H1 (cell line): ENCODE data around the gene POLR1B. TPM values are rescaled to one million over a fixed set of nuclear protein-coding genes. Genes with fewer than 3 reads are reported as not detected.

ENCODE experiments used
- CTCF ChIA-PET: fragments of 300-600 bp; sonication (Branson Sonifier 250); formaldehyde crosslinking; loops from one replicate; lab custom pipeline; 2021; ENCODE audit not compliant: partially characterized antibody; lab: Charles Lee
- POLR2A ChIA-PET: fragments of 300-600 bp; sonication (Branson Sonifier 250); formaldehyde crosslinking; loops from one replicate; lab custom pipeline; 2021; ENCODE audit warnings: inconsistent platforms; ENCODE audit not compliant: partially characterized antibody; lab: Charles Lee
- DNase-seq, 2 experiments: peaks; one replicate each; pipeline versions ENCODE4 v3.0.0 to v3.0.0-alpha.2; 2010 to 2022; ENCODE audit warnings: low spot score in 2 of 2, low read depth in 1 of 2, mixed read lengths in 1 of 2
- FAIRE-seq: peaks from 2 replicates; lab custom pipeline; 2011; peaks lifted over from hg19 to GRCh38; lab: Jason Lieb, UNC
- H2AFZ ChIP-seq: 2 replicates; pipeline ENCODE4 v1.8.1; 2012; ENCODE audit warnings: low read length, inconsistent platforms
- H2AK5ac ChIP-seq: 2 replicates; pipeline ENCODE4 v1.6.1; 2013; ENCODE audit warnings: low read depth, low read length
- H2BK120ac ChIP-seq: replicated peaks from 2 replicates; pipeline ENCODE3; 2013; ENCODE audit warnings: low read depth, low read length, inconsistent platforms
- H2BK12ac ChIP-seq: 2 replicates; pipeline ENCODE4 v1.6.1; 2013; ENCODE audit warnings: low read depth, low read length
- H2BK15ac ChIP-seq: 2 replicates; pipeline ENCODE4 v1.6.1; 2013; ENCODE audit warnings: low read length
- H2BK20ac ChIP-seq: 2 replicates; pipeline ENCODE4 v1.6.1; 2013; ENCODE audit warnings: low read length
- H2BK5ac ChIP-seq: 2 replicates; pipeline ENCODE4 v1.6.1; 2013; ENCODE audit warnings: low read depth, low read length
- H3K14ac ChIP-seq: 2 replicates; pipeline ENCODE4 v1.6.1; 2013; ENCODE audit warnings: inconsistent platforms; ENCODE audit not compliant: insufficient read length
- H3K18ac ChIP-seq: 2 replicates; pipeline ENCODE4 v1.6.1; 2013; ENCODE audit warnings: low read length; ENCODE audit errors: extremely low read depth
- H3K23ac ChIP-seq: 2 replicates; pipeline ENCODE4 v1.6.1; 2013; ENCODE audit warnings: inconsistent platforms; ENCODE audit not compliant: insufficient read length
- H3K23me2 ChIP-seq: 2 replicates; pipeline ENCODE4 v1.6.1; 2013; ENCODE audit warnings: low read depth, low read length
- H3K27ac ChIP-seq: 2 replicates; pipeline ENCODE4 v1.6.1; 2011; ENCODE audit warnings: low read depth, low read length, inconsistent platforms
- H3K27me3 ChIP-seq, 4 experiments: replicated peaks in 1 of 4; 1 replicate in 1 of 4; 2 replicates in 3 of 4; pipeline versions ENCODE4 v1.6.1 to v1.8.1; 2011 to 2013; ENCODE audit warnings: low read length in 3 of 4, mild to moderate bottlenecking in 3 of 4, inconsistent platforms in 2 of 4, mixed read lengths in 2 of 4, moderate library complexity in 1 of 4; ENCODE audit not compliant: control insufficient read depth in 3 of 4, insufficient read depth in 3 of 4; ENCODE audit errors: extremely low read depth in 1 of 4
- H3K36me3 ChIP-seq, 4 experiments: 2 replicates each; pipeline versions ENCODE4 v1.6.1 to v1.8.1; 2011 to 2013; ENCODE audit warnings: mild to moderate bottlenecking in 4 of 4, low read length in 3 of 4, moderate library complexity in 2 of 4, control low read depth in 1 of 4, inconsistent platforms in 1 of 4; ENCODE audit not compliant: insufficient read depth in 4 of 4, control insufficient read depth in 2 of 4
- H3K4ac ChIP-seq: replicated peaks from 2 replicates; pipeline ENCODE3; 2013; ENCODE audit warnings: low read length, low read depth, mixed read lengths, inconsistent platforms; ENCODE audit not compliant: insufficient read length
- H3K4me1 ChIP-seq, 4 experiments: replicated peaks in 1 of 4; 1 replicate in 1 of 4; 2 replicates in 3 of 4; pipeline versions ENCODE4 v1.6.1 to v1.8.1; 2011 to 2013; ENCODE audit warnings: low read length in 3 of 4, inconsistent platforms in 2 of 4, mixed read lengths in 1 of 4; ENCODE audit not compliant: insufficient read depth in 4 of 4, control insufficient read depth in 3 of 4
- H3K4me2 ChIP-seq, 2 experiments: 2 replicates each; pipeline versions ENCODE4 v1.6.1 to v1.8.1; 2011 to 2013; ENCODE audit warnings: low read depth in 2 of 2, low read length in 2 of 2, control low read depth in 1 of 2, inconsistent platforms in 1 of 2, mild to moderate bottlenecking in 1 of 2; ENCODE audit not compliant: insufficient read depth in 1 of 2
- H3K4me3 ChIP-seq, 4 experiments: fragments of 200-600, 300-600 bp in 1 of 4; sonication (generic), shearing (Covaris generic), sonication (Bioruptor Twin) in 1 of 4; 2 replicates each; pipeline versions ENCODE4 v1.5.1 to v1.8.1; 2011 to 2016; ENCODE audit warnings: low read length in 4 of 4, low read depth in 3 of 4, control low read depth in 2 of 4, inconsistent platforms in 2 of 4, mild to moderate bottlenecking in 2 of 4, mixed read lengths in 1 of 4, moderate library complexity in 1 of 4; ENCODE audit not compliant: insufficient read depth in 2 of 4; ENCODE audit errors: extremely low read depth in 1 of 4
- H3K56ac ChIP-seq: replicated peaks from 2 replicates; pipeline ENCODE3; 2013; ENCODE audit warnings: low read depth, mild to moderate bottlenecking, mixed read lengths, low read length, inconsistent platforms; ENCODE audit not compliant: insufficient read length
- H3K79me1 ChIP-seq: 2 replicates; pipeline ENCODE4 v1.6.1; 2013; ENCODE audit warnings: low read depth, low read length, control low read depth
- H3K79me2 ChIP-seq, 2 experiments: 2 replicates each; pipeline versions ENCODE4 v1.6.1 to v1.8.1; 2012 to 2013; ENCODE audit warnings: low read length in 2 of 2, mild to moderate bottlenecking in 2 of 2, inconsistent platforms in 1 of 2; ENCODE audit not compliant: insufficient read depth in 2 of 2, control insufficient read depth in 1 of 2
- H3K9ac ChIP-seq, 4 experiments: replicated peaks in 1 of 4; 1 replicate in 1 of 4; 2 replicates in 3 of 4; pipeline versions ENCODE4 v1.6.1 to v1.8.1; 2011 to 2013; ENCODE audit warnings: low read depth in 3 of 4, low read length in 3 of 4, control low read depth in 2 of 4, mild to moderate bottlenecking in 2 of 4, moderate library complexity in 2 of 4, inconsistent platforms in 1 of 4; ENCODE audit errors: extremely low read depth in 1 of 4
- H3K9me3 ChIP-seq, 2 experiments: 2 replicates each; pipeline versions ENCODE4 v1.6.1 to v1.8.1; 2012 to 2013; ENCODE audit warnings: mild to moderate bottlenecking in 2 of 2, moderate library complexity in 2 of 2, control low read depth in 1 of 2, inconsistent platforms in 1 of 2, low read depth in 1 of 2, low read length in 1 of 2, mixed read lengths in 1 of 2; ENCODE audit not compliant: insufficient read depth in 2 of 2
- H4K20me1 ChIP-seq, 2 experiments: replicated peaks in 1 of 2; 2 replicates each; pipeline versions ENCODE3 to v1.8.1; 2011 to 2013; ENCODE audit warnings: inconsistent platforms in 2 of 2, low read length in 2 of 2, mild to moderate bottlenecking in 1 of 2; ENCODE audit not compliant: insufficient read depth in 2 of 2, control insufficient read depth in 1 of 2
- H4K5ac ChIP-seq: 2 replicates; pipeline ENCODE4 v1.6.1; 2013; ENCODE audit warnings: low read length, low read depth, mixed read lengths, inconsistent platforms; ENCODE audit not compliant: insufficient read length
- H4K8ac ChIP-seq: 2 replicates; pipeline ENCODE4 v1.8.0; 2013; ENCODE audit warnings: mild to moderate bottlenecking, moderate library complexity, low read length, inconsistent platforms; ENCODE audit not compliant: insufficient read depth; ENCODE audit errors: extremely low read depth
- H4K91ac ChIP-seq: replicated peaks from 2 replicates; pipeline ENCODE3; 2013; ENCODE audit warnings: low read length, mixed read lengths, inconsistent platforms; ENCODE audit not compliant: insufficient read length
- BACH1 ChIP-seq: IDR thresholded peaks from 2 replicates; pipeline ENCODE4 v1.6.1; 2012; ENCODE audit warnings: low read length, improper control_type of control experiment
- BCL11A ChIP-seq, 2 experiments: IDR thresholded peaks; one replicate each; pipeline ENCODE4 v1.6.1; 2011; ENCODE audit warnings: low read depth in 2 of 2, low read length in 2 of 2, mild to moderate bottlenecking in 2 of 2
- CBX5 ChIP-seq: fragments of 300-800, 300-1000 bp; sonication (generic); IDR thresholded peaks from 2 replicates; pipeline ENCODE4 v1.7.1; 2016; ENCODE audit warnings: antibody characterized with exemption, low read length, low read depth
- CREB1 ChIP-seq: IDR thresholded peaks from 2 replicates; pipeline ENCODE4 v1.6.1; 2012; ENCODE audit warnings: inconsistent platforms
- CTCF ChIP-seq, 3 experiments: IDR thresholded peaks; 1 replicate in 2 of 3; 2 replicates in 1 of 3; pipeline versions ENCODE4 v1.5.1 to v1.6.1; 2011; ENCODE audit warnings: low read length in 3 of 3, mild to moderate bottlenecking in 3 of 3, inconsistent platforms in 2 of 3, low read depth in 1 of 3, moderate library complexity in 1 of 3; ENCODE audit not compliant: insufficient read depth in 1 of 3; ENCODE audit errors: control extremely low read depth in 1 of 3
- SP1 ChIP-seq: IDR thresholded peaks from 2 replicates; pipeline ENCODE4 v1.6.1; 2011; ENCODE audit warnings: low read depth, low read length
- TEAD4 ChIP-seq: IDR thresholded peaks from 2 replicates; pipeline ENCODE4 v1.6.1; 2012; ENCODE audit warnings: low read depth, low read length, inconsistent platforms, mixed read lengths
- WGBS, 2 experiments: shearing (Covaris generic) in 1 of 2; methylation state at CpG; one replicate each; pipeline versions ENCODE4 v1.1.6 to v1.1.7; 2013 to 2015; ENCODE audit warnings: low lambda C conversion rate in 2 of 2, mixed read lengths in 2 of 2, inconsistent platforms in 1 of 2, low coverage in 1 of 2, missing lambda C conversion rate in 1 of 2; ENCODE audit not compliant: insufficient replicate concordance in 2 of 2, insufficient coverage in 1 of 2, insufficient read length in 1 of 2; ENCODE audit errors: extremely low coverage in 1 of 2, missing lambda C conversion rate in 1 of 2; 5-methylcytosine and 5-hydroxymethylcytosine counted together
- polyA plus RNA-seq, 7 experiments: library from polyadenylated mRNA; depleted of rRNA in 3 of 7; stranded (reverse) in 5 of 7; unstranded in 2 of 7; fragments of >200 nt in 5 of 7; fragments of 200-250 nt in 2 of 7; gene quantifications; 1 replicate in 5 of 7; 2 replicates in 1 of 7; 4 replicates in 1 of 7; pipeline versions ENCODE4 v1.2.1 to v1.2.3, GENCODE V29; 2011 to 2013; ENCODE audit warnings: missing spikeins in 2 of 7, mixed read lengths in 2 of 7
- total RNA-seq: library from RNA; stranded (reverse); fragmentation: NEBNext Ultra II Directional; extraction: Animal tissue kit (Norgen Biotek cat#: 25700); gene quantifications from 2 replicates; pipeline ENCODE4 v1.2.1, GENCODE V29; 2021

POLR1B gene
- total and polyA plus RNA-seq, 2 of the 8 experiments (the other 6 are each of a cell fraction or from before 2014, with no cell fraction given) = 24.3 to 69.4 TPM

- H3K4ac ChIP-seq = no peak overlapping the region
- no peak overlapping the region for H3K18ac ChIP-seq
- H2BK20ac ChIP-seq = no peak overlapping the region
- H3K23ac ChIP-seq = no peak overlapping the region
- ChIA-PET POLR2A (interaction anchor here (0.9 to 1.0 kb wide), 2 partner anchors 34 to 68 kb away, joined by 3 read pairs; partner anchors contain the start of gene SLC20A1), CTCF (interaction anchor here (0.9 to 1.4 kb wide), 3 partner anchors 10 to 97 kb away, joined by 4 to 5 read pairs (median 4); no protein-coding TSS in a partner anchor)
- H2BK15ac ChIP-seq = no peak overlapping the region
- no peak overlapping the region for H2AK5ac ChIP-seq
- peaks cover 0 to 3% of the 10 kb centered on the region in 2 experiments for H4K20me1 ChIP-seq
- H3K4me1 ChIP-seq = no peaks in the 10 kb centered on the region
- H3K9me3 ChIP-seq = no peaks in the 10 kb centered on the region
- H2BK5ac ChIP-seq = no peak overlapping the region
- TF ChIP-seq BCL11A (IDR thresholded peaks at IDR 0.05; ENCODE audit: low read depth in 2 of 2, low read length in 2 of 2) (no peak), CTCF (IDR thresholded peaks at IDR 0.05; ENCODE audit: control extremely low read depth in 1 of 3, insufficient read depth in 1 of 3, low read depth in 1 of 3, low read length in 3 of 3) (peak in 1 of 3 experiments; percentile 11; a peak in 1 of 4 replicates), CREB1 (no peak), TEAD4 (peak; percentile 57; the same call in 1 of the 2 replicates), SP1 (no peak), BACH1 (no peak), CBX5 (no peak)
- H4K5ac ChIP-seq = no peak overlapping the region
- H3K79me1 ChIP-seq = no peaks in the 10 kb centered on the region
- H3K79me2 ChIP-seq = no peaks in the 10 kb centered on the region
- H2BK12ac ChIP-seq = no peak overlapping the region
- peaks cover 11 to 36% (median 27%) of the 10 kb centered on the region in 4 experiments for H3K36me3 ChIP-seq
- no peak overlapping the region for H4K91ac ChIP-seq
- H3K23me2 ChIP-seq = no peaks in the 10 kb centered on the region
- H3K27ac ChIP-seq = no peak overlapping the region
- H3K9ac ChIP-seq = no peak overlapping the region
- H2BK120ac ChIP-seq = no peak overlapping the region
- no peak overlapping the region for H2AFZ ChIP-seq
- no peak overlapping the region for H4K8ac ChIP-seq
- no peak overlapping the region for H3K4me3 ChIP-seq
- H3K27me3 ChIP-seq = no peaks in the 10 kb centered on the region
- 92% methylated on average over 5 of the region's 5 CpGs; no CpG with 5 or more reads in 1 of the 2 experiments for WGBS, 2 experiments
- no peak overlapping the region for H3K56ac ChIP-seq
- no peak overlapping the region for H3K4me2 ChIP-seq
- no peak overlapping the region for H3K14ac ChIP-seq
- FAIRE-seq = no peak
- no peak for DNase-seq
Observed at GRCh38 chr2:112577756-112578155, 35.5 kb downstream of the POLR1B start.
